ENCODE data around the gene ORAI3.

- TF ChIP-seq, protein P1, sequence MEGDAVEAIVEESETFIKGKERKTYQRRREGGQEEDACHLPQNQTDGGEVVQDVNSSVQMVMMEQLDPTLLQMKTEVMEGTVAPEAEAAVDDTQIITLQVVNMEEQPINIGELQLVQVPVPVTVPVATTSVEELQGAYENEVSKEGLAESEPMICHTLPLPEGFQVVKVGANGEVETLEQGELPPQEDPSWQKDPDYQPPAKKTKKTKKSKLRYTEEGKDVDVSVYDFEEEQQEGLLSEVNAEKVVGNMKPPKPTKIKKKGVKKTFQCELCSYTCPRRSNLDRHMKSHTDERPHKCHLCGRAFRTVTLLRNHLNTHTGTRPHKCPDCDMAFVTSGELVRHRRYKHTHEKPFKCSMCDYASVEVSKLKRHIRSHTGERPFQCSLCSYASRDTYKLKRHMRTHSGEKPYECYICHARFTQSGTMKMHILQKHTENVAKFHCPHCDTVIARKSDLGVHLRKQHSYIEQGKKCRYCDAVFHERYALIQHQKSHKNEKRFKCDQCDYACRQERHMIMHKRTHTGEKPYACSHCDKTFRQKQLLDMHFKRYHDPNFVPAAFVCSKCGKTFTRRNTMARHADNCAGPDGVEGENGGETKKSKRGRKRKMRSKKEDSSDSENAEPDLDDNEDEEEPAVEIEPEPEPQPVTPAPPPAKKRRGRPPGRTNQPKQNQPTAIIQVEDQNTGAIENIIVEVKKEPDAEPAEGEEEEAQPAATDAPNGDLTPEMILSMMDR (IDR thresholded peaks at IDR 0.05) = no peak
- no peak for TF ChIP-seq POLR2A (IDR thresholded peaks at IDR 0.05)
Measured at GRCh38 chr16:30900588-30900987, 48.3 kb upstream of the ORAI3 start.
